Sigmoid colon (tissue), 4 donors: Measurements from ENCODE around the gene NEMF.

Experiments
- CTCF ChIP-seq, 4 experiments: fragments of 450-650 bp in 3 of 4; fragments of 200-600 bp in 1 of 4; IDR thresholded peaks; one replicate each; pipeline ENCODE4 v1.5.1; 2016 to 2019; ENCODE audit warnings: antibody characterized with exemption in 4 of 4, mild to moderate bottlenecking in 3 of 4, moderate library complexity in 2 of 4
- EP300 ChIP-seq, 4 donors: sonication (generic); formaldehyde crosslinking; IDR thresholded peaks; one replicate each; pipeline ENCODE4 v1.6.1; 2017; ENCODE audit warnings: antibody characterized with exemption in 4 of 4
- POLR2A ChIP-seq, 2 donors: fragments of 450-650 bp; IDR thresholded peaks; one replicate each; pipeline ENCODE4 v1.6.1; 2016; ENCODE audit warnings: antibody characterized with exemption in 2 of 2, mild to moderate bottlenecking in 2 of 2, moderate library complexity in 2 of 2
- POLR2AphosphoS5 ChIP-seq, 4 donors: sonication (generic); formaldehyde crosslinking; IDR thresholded peaks; one replicate each; pipeline ENCODE4 v1.6.1; 2017; ENCODE audit warnings: antibody characterized with exemption in 4 of 4

GRCh38 chr14:49767270-49767570 is 85.4 kb downstream of the NEMF start:
- TF ChIP-seq POLR2A (IDR thresholded peaks at IDR 0.05) = no peak
- no peak for TF ChIP-seq POLR2AphosphoS5 (IDR thresholded peaks at IDR 0.05)
- no peak for TF ChIP-seq CTCF (IDR thresholded peaks at IDR 0.05)
- TF ChIP-seq EP300 (IDR thresholded peaks at IDR 0.05) = no peak
